ENCODE data around the gene USP40. TPM values are rescaled to one million over a fixed set of nuclear protein-coding genes. Genes with fewer than 3 reads are reported as not detected.

Gene USP40
- total and polyA plus RNA-seq, 10 of the 15 experiments (the other 5 are each of a cell fraction or from before 2014, with no cell fraction given), result 3.4 to 20.8 (median 15.2) TPM

DNA sequence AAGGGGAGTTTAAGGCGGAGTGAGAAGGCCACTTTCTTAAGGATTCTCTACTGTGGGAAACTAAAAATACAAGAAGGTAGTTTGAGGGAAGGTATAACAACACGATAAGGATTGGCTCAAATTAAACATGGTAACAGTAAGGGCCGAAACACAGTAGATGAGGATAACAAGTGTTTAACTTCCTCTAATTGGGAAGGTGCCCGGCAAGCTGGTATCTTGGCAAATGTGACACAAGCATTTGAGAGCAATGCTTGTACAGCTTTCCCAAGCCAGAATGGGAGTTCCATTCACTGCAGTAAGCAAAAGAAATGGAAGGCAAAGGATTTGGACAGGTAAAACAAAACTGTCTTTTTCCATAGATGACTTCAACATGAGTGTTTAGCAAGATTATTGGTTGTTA, 19.8 kb downstream of the USP40 start:
- H3K9ac ChIP-seq (ENCODE audit: control insufficient read depth, insufficient read depth, low read length), result no peak overlapping the region
- ATAC-seq, result no peak
- H3K4me3 ChIP-seq, result no peak overlapping the region
- BruUV-seq (replicated peaks), result no TSS peak
- H3K4me2 ChIP-seq (ENCODE audit: control insufficient read depth, insufficient read depth), result no peak overlapping the region
- POLR2A ChIA-PET, result no interaction called here
- no peaks in the 10 kb centered on the region for H3K9me3 ChIP-seq (replicated peaks; ENCODE audit: control insufficient read depth, insufficient read depth, low read length)
- FAIRE-seq, result no peak
- intact Hi-C loops (cut with micrococcal nuclease; ENCODE audit: unreplicated experiment) (no loop called here), in situ Hi-C loops (cut with MboI) (no loop called here)
- DNase-seq (ENCODE audit: low read depth, low spot score), result no peak
- H3K4me1 ChIP-seq (ENCODE audit: control insufficient read depth, insufficient read depth, low read length), result no peaks in the 10 kb centered on the region
- WGBS (ENCODE audit: insufficient coverage, insufficient replicate concordance, low lambda C conversion rate, missing lambda C conversion rate), result 96% methylated on average over 4 of the region's 4 CpGs
- H2AFZ ChIP-seq (ENCODE audit: control insufficient read depth, low read depth, low read length), result no peak overlapping the region
- H3K27ac ChIP-seq (ENCODE audit: control insufficient read depth, insufficient read depth), result no peak overlapping the region
- RAD21 ChIA-PET (ENCODE audit: unreplicated experiment), result no interaction called here
- SMC1A ChIA-PET (ENCODE audit: uncharacterized antibody, unreplicated experiment), result no interaction called here
- no peak for TF ChIP-seq TCF12 (IDR thresholded peaks at IDR 0.05; ENCODE audit: low read depth, low read length)
- TF ChIP-seq ZSCAN29 (IDR thresholded peaks at IDR 0.05), result no peak
- TF ChIP-seq, protein P1, sequence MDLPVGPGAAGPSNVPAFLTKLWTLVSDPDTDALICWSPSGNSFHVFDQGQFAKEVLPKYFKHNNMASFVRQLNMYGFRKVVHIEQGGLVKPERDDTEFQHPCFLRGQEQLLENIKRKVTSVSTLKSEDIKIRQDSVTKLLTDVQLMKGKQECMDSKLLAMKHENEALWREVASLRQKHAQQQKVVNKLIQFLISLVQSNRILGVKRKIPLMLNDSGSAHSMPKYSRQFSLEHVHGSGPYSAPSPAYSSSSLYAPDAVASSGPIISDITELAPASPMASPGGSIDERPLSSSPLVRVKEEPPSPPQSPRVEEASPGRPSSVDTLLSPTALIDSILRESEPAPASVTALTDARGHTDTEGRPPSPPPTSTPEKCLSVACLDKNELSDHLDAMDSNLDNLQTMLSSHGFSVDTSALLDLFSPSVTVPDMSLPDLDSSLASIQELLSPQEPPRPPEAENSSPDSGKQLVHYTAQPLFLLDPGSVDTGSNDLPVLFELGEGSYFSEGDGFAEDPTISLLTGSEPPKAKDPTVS (IDR thresholded peaks at IDR 0.05; ENCODE audit: low read depth, low read length), result no peak
- no peak for TF ChIP-seq BHLHE40 (IDR thresholded peaks at IDR 0.05; ENCODE audit: borderline replicate concordance in 1 of 2, low read depth in 2 of 2, low read length in 1 of 2)
- TF ChIP-seq MTA3 (IDR thresholded peaks at IDR 0.05; ENCODE audit: borderline replicate concordance, low read length), result no peak
- no peaks in the 10 kb centered on the region for H3K27me3 ChIP-seq (replicated peaks in 1 of 2; ENCODE audit: control insufficient read depth in 2 of 2, insufficient read depth in 2 of 2, low read length in 1 of 2)
- H4K20me1 ChIP-seq (ENCODE audit: control insufficient read depth, insufficient read depth), result no peaks in the 10 kb centered on the region
- H3K79me2 ChIP-seq (ENCODE audit: control insufficient read depth, insufficient read depth, low read length), result no peaks in the 10 kb centered on the region
- peaks cover 0 to 3% of the 10 kb centered on the region in 2 experiments; a peak in 3 of 4 replicates for H3K36me3 ChIP-seq (ENCODE audit: control insufficient read depth in 2 of 2, insufficient read depth in 2 of 2, low read length in 1 of 2)
- CTCF ChIA-PET, result interaction anchor here (0.5 kb wide), 1 partner anchor 48 kb away, joined by 3 read pairs; no protein-coding TSS in a partner anchor

DNA sequence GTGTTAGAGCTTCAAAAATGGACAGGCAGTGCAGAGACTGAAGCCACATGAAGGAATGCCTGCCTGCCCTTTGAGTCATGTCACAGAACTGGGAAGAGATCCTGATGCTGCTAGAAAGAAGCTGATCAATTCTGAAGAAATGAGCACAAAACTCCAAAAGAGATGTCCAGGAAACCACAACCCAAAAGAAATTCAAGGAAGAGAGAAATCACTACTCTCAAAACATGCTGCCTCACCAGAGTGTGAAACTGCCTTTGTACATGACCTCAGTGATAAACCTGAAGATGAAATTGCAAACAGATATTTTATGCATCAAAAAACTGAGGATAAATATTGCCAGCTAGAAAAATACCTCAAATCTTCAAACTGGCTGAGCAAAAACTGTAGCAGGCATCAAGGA, 20.5 kb downstream of the USP40 start:
- Histone ChIP-seq H3K4me3 (no peak overlapping the region), H3K79me2 (ENCODE audit: control insufficient read depth, insufficient read depth, low read length) (no peaks in the 10 kb centered on the region), H3K4me2 (ENCODE audit: control insufficient read depth, insufficient read depth) (no peak overlapping the region), H3K27me3 (replicated peaks in 1 of 2; ENCODE audit: control insufficient read depth in 2 of 2, insufficient read depth in 2 of 2, low read length in 1 of 2) (no peaks in the 10 kb centered on the region), H2AFZ (ENCODE audit: control insufficient read depth, low read depth, low read length) (no peak overlapping the region), H3K4me1 (ENCODE audit: control insufficient read depth, insufficient read depth, low read length) (no peaks in the 10 kb centered on the region), H3K9ac (ENCODE audit: control insufficient read depth, insufficient read depth, low read length) (no peak overlapping the region), H3K36me3 (ENCODE audit: control insufficient read depth in 2 of 2, insufficient read depth in 2 of 2, low read length in 1 of 2) (peaks cover 0 to 3% of the 10 kb centered on the region in 2 experiments; a peak in 3 of 4 replicates), H3K9me3 (replicated peaks; ENCODE audit: control insufficient read depth, insufficient read depth, low read length) (no peaks in the 10 kb centered on the region), H4K20me1 (ENCODE audit: control insufficient read depth, insufficient read depth) (no peaks in the 10 kb centered on the region), H3K27ac (ENCODE audit: control insufficient read depth, insufficient read depth) (no peak overlapping the region)
- TF ChIP-seq TAF1 (IDR thresholded peaks at IDR 0.05; ENCODE audit: borderline replicate concordance, low read depth, low read length) (no peak), KAT2A (conservative IDR thresholded peaks at IDR 0.05; ENCODE audit: control insufficient read depth, low read depth, low read length) (no peak), MTA2 (IDR thresholded peaks at IDR 0.05; ENCODE audit: low read depth) (no peak), ZNF622 (IDR thresholded peaks at IDR 0.05) (no peak), BMI1 (IDR thresholded peaks at IDR 0.05; ENCODE audit: borderline replicate concordance) (no peak)
- TF ChIP-seq, protein P2, sequence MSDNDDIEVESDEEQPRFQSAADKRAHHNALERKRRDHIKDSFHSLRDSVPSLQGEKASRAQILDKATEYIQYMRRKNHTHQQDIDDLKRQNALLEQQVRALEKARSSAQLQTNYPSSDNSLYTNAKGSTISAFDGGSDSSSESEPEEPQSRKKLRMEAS (IDR thresholded peaks at IDR 0.05; ENCODE audit: low read depth, low read length), result no peak
- TF ChIP-seq, protein P3, sequence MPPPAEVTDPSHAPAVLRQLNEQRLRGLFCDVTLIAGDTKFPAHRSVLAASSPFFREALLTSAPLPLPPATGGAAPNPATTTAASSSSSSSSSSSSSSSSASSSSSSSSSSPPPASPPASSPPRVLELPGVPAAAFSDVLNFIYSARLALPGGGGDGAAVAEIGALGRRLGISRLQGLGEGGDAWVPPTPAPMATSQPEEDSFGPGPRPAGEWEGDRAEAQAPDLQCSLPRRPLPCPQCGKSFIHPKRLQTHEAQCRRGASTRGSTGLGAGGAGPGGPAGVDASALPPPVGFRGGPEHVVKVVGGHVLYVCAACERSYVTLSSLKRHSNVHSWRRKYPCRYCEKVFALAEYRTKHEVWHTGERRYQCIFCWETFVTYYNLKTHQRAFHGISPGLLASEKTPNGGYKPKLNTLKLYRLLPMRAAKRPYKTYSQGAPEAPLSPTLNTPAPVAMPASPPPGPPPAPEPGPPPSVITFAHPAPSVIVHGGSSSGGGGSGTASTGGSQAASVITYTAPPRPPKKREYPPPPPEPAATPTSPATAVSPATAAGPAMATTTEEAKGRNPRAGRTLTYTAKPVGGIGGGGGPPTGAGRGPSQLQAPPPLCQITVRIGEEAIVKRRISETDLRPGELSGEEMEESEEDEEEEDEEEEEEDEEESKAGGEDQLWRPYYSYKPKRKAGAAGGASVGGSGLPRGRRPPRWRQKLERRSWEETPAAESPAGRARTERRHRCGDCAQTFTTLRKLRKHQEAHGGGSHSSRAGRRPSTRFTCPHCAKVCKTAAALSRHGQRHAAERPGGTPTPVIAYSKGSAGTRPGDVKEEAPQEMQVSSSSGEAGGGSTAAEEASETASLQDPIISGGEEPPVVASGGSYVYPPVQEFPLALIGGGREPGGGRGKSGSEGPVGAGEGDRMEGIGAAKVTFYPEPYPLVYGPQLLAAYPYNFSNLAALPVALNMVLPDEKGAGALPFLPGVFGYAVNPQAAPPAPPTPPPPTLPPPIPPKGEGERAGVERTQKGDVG (CRISPR knock-in tag; IDR thresholded peaks at IDR 0.05), result no peak
- TF ChIP-seq, protein P4, sequence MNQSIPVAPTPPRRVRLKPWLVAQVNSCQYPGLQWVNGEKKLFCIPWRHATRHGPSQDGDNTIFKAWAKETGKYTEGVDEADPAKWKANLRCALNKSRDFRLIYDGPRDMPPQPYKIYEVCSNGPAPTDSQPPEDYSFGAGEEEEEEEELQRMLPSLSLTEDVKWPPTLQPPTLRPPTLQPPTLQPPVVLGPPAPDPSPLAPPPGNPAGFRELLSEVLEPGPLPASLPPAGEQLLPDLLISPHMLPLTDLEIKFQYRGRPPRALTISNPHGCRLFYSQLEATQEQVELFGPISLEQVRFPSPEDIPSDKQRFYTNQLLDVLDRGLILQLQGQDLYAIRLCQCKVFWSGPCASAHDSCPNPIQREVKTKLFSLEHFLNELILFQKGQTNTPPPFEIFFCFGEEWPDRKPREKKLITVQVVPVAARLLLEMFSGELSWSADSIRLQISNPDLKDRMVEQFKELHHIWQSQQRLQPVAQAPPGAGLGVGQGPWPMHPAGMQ (IDR thresholded peaks at IDR 0.05; ENCODE audit: borderline replicate concordance), result no peak
- FAIRE-seq (no peak), DNase-seq (ENCODE audit: low read depth, low spot score) (no peak), ATAC-seq (no peak)
- ChIA-PET RAD21 (ENCODE audit: unreplicated experiment) (no interaction called here), CTCF (no interaction called here), SMC1A (ENCODE audit: uncharacterized antibody, unreplicated experiment) (no interaction called here), POLR2A (no interaction called here)
- no TSS peak for BruUV-seq (replicated peaks)
- in situ Hi-C loops (cut with MboI), result no loop called here
- intact Hi-C loops (cut with micrococcal nuclease; ENCODE audit: unreplicated experiment), result no loop called here

Measured in GM12878 (cell line).